B cell (primary cell): Measurements from ENCODE around the gene S100PBP. TPM values are rescaled to one million over a fixed set of nuclear protein-coding genes. Genes with fewer than 3 reads are reported as not detected.

Source experiments
- ATAC-seq: fragments of 200-7000 bp; cut with Tn5 transposase; one replicate; pipeline ENCODE4 v1.10.0; 2021; ENCODE audit warnings: low read depth, mild to moderate bottlenecking, moderate number of reproducible peaks, moderate library complexity
- CTCF ChIA-PET: fragments of 350-600 bp; sonication (Branson Sonifier 250); formaldehyde crosslinking; loops from one replicate; lab custom pipeline; 2021; ENCODE audit warnings: antibody characterized with exemption, inconsistent platforms; lab: Charles Lee
- POLR2A ChIA-PET: fragments of 350-600 bp; sonication (Branson Sonifier 250); formaldehyde crosslinking; loops from one replicate; lab custom pipeline; 2021; ENCODE audit warnings: antibody characterized with exemption; lab: Charles Lee
- DNase-seq: peaks from one replicate; pipeline ENCODE4 v3.0.0; 2013
- H2AFZ ChIP-seq: 2 replicates; pipeline ENCODE4 v1.6.1; 2012; ENCODE audit warnings: mild to moderate bottlenecking, low read depth, low read length; ENCODE audit not compliant: insufficient read depth, poor library complexity, severe bottlenecking
- H3K27ac ChIP-seq, 2 donors: 1 replicate in 1 of 2; 2 replicates in 1 of 2; pipeline ENCODE4 v1.5.1; 2012 to 2013; ENCODE audit warnings: low read length in 2 of 2, mild to moderate bottlenecking in 2 of 2, moderate library complexity in 1 of 2
- H3K27me3 ChIP-seq, 4 experiments: fragments of 200-600 bp in 1 of 4; sonication (generic) in 1 of 4; replicated peaks in 1 of 4; 1 replicate in 2 of 4; 2 replicates in 2 of 4; pipeline versions ENCODE4 v1.6.1 to v1.7.0; 2013 to 2016; ENCODE audit warnings: low read length in 3 of 4, mild to moderate bottlenecking in 2 of 4, mixed read lengths in 1 of 4, moderate library complexity in 1 of 4; ENCODE audit not compliant: insufficient read depth in 4 of 4, control insufficient read depth in 3 of 4; ENCODE audit errors: control extremely low read depth in 1 of 4
- H3K36me3 ChIP-seq, 2 experiments: replicated peaks in 1 of 2; 1 replicate in 1 of 2; 2 replicates in 1 of 2; pipeline versions ENCODE4 v1.6.1 to v1.7.1; 2013; ENCODE audit warnings: low read length in 1 of 2; ENCODE audit not compliant: insufficient read depth in 2 of 2, control insufficient read depth in 1 of 2; ENCODE audit errors: control extremely low read depth in 1 of 2, extremely low read depth in 1 of 2
- H3K4me1 ChIP-seq, 2 donors: fragments of 200-600 bp in 1 of 2; sonication (generic) in 1 of 2; 1 replicate in 1 of 2; 2 replicates in 1 of 2; pipeline versions ENCODE4 v1.5.1 to v1.6.1; 2013 to 2017; ENCODE audit warnings: low read length in 2 of 2; ENCODE audit not compliant: control insufficient read depth in 2 of 2, insufficient read depth in 2 of 2
- H3K4me2 ChIP-seq: replicated peaks from 2 replicates; pipeline ENCODE3; 2012; ENCODE audit warnings: mild to moderate bottlenecking, low read depth, low read length; ENCODE audit not compliant: poor library complexity, severe bottlenecking
- H3K4me3 ChIP-seq, 5 experiments: fragments of 200-600 bp in 1 of 5; sonication (generic) in 1 of 5; 1 replicate in 3 of 5; 2 replicates in 2 of 5; pipeline versions ENCODE4 v1.5.1 to v1.7.0; 2011 to 2016; ENCODE audit warnings: low read length in 4 of 5, mild to moderate bottlenecking in 4 of 5, low read depth in 2 of 5, control low read depth in 1 of 5, moderate library complexity in 1 of 5; ENCODE audit not compliant: insufficient read depth in 1 of 5; ENCODE audit errors: control extremely low read depth in 1 of 5, extremely low read depth in 1 of 5
- H3K79me2 ChIP-seq: fragments of 200-600 bp; sonication (generic); one replicate; pipeline ENCODE4 v1.6.0; 2016; ENCODE audit warnings: low read length; ENCODE audit not compliant: control insufficient read depth, insufficient read depth
- H3K9ac ChIP-seq: fragments of 200-600 bp; sonication (generic); 2 replicates; pipeline ENCODE4 v1.6.1; 2017; ENCODE audit warnings: mild to moderate bottlenecking, low read length, moderate library complexity
- H3K9me3 ChIP-seq, 3 donors: one replicate each; pipeline versions ENCODE4 v1.6.1 to v1.7.1; 2013; ENCODE audit warnings: low read length in 2 of 3; ENCODE audit not compliant: control insufficient read depth in 2 of 3, insufficient read depth in 1 of 3; ENCODE audit errors: control extremely low read depth in 1 of 3
- H4K20me1 ChIP-seq: 2 replicates; pipeline ENCODE4 v1.6.0; 2012; ENCODE audit warnings: mild to moderate bottlenecking, low read length; ENCODE audit not compliant: insufficient read depth, control insufficient read depth, poor library complexity, severe bottlenecking
- H3K27ac Mint-ChIP-seq: one replicate; pipeline ENCODE4 v1.8.0; 2021; ENCODE audit warnings: mixed read lengths
- H3K27me3 Mint-ChIP-seq: one replicate; pipeline ENCODE4 v1.8.0; 2021; ENCODE audit warnings: mixed read lengths
- H3K4me1 Mint-ChIP-seq: one replicate; pipeline ENCODE4 v1.8.0; 2021; ENCODE audit warnings: mixed read lengths
- H3K4me3 Mint-ChIP-seq: one replicate; pipeline ENCODE4 v1.8.0; 2021; ENCODE audit warnings: mixed read lengths
- H3K9me3 Mint-ChIP-seq: one replicate; pipeline ENCODE4 v1.8.0; 2022; ENCODE audit warnings: mixed read lengths; ENCODE audit not compliant: insufficient read depth
- EZH2 ChIP-seq: IDR thresholded peaks from 2 replicates; pipeline ENCODE4 v1.6.1; 2012; ENCODE audit warnings: borderline replicate concordance, low read depth, mild to moderate bottlenecking, moderate library complexity, low read length; ENCODE audit not compliant: insufficient read depth, poor library complexity, severe bottlenecking
- WGBS: methylation state at CpG from one replicate; pipeline ENCODE4 v1.1.5; 2013; ENCODE audit warnings: missing lambda C conversion rate; ENCODE audit not compliant: insufficient coverage; 5-methylcytosine and 5-hydroxymethylcytosine counted together
- intact Hi-C: fragments of 100-400 bp; cut with micrococcal nuclease; formaldehyde crosslinking; loops from one replicate; pipeline ENCODE4 v1.10.0; 2022
- polyA plus RNA-seq: library from polyadenylated mRNA; depleted of rRNA; stranded (reverse); fragments of >200 nt; gene quantifications from 2 replicates; pipeline ENCODE4 v1.2.3, GENCODE V29; 2012
- total RNA-seq, 2 donors: library from RNA; stranded (reverse); fragments of 120-200 nt in 1 of 2; gene quantifications; 1 replicate in 1 of 2; 2 replicates in 1 of 2; pipeline versions ENCODE4 v1.2.3 to v1.2.4, GENCODE V29; 2013 to 2022
- TF ChIP-seq, protein P1 (sequence below): fragments of 200-600 bp; IDR thresholded peaks from one replicate; pipeline ENCODE4 v1.8.0; 2022; ENCODE audit warnings: antibody characterized with exemption, mild to moderate bottlenecking

S100PBP gene
- total and polyA plus RNA-seq, 2 donors (not counting 1 experiment from before 2014, with no cell fraction given): 32.5 to 94.1 TPM

GRCh38 chr1:32900956-32901822, 83.7 kb downstream of the S100PBP start, which contains the start of gene TMEM54:
Gene TMEM54 (minus strand): TSS chr1:32901389. CDS start chr1:32901238, 151 bp downstream.
- H4K20me1 ChIP-seq: no peaks in the 10 kb centered on the region
- TF ChIP-seq, protein P1, sequence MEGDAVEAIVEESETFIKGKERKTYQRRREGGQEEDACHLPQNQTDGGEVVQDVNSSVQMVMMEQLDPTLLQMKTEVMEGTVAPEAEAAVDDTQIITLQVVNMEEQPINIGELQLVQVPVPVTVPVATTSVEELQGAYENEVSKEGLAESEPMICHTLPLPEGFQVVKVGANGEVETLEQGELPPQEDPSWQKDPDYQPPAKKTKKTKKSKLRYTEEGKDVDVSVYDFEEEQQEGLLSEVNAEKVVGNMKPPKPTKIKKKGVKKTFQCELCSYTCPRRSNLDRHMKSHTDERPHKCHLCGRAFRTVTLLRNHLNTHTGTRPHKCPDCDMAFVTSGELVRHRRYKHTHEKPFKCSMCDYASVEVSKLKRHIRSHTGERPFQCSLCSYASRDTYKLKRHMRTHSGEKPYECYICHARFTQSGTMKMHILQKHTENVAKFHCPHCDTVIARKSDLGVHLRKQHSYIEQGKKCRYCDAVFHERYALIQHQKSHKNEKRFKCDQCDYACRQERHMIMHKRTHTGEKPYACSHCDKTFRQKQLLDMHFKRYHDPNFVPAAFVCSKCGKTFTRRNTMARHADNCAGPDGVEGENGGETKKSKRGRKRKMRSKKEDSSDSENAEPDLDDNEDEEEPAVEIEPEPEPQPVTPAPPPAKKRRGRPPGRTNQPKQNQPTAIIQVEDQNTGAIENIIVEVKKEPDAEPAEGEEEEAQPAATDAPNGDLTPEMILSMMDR: no peak
- TF ChIP-seq EZH2: peak; percentile 61
- peaks cover 0 to 15% (median 0%) of the 10 kb centered on the region in 3 donors for H3K9me3 ChIP-seq
- 2% methylated on average over 88 of the region's 92 CpGs for WGBS
- peak; percentile 48 for DNase-seq
- no peak within 1 kb of the TSS for H3K27ac Mint-ChIP-seq
- ATAC-seq: peak; percentile 44
- H3K4me3 ChIP-seq: peak within 1 kb of the TSS in 4 of 5 experiments; percentile 24 to 54 (median 40)
- peak within 1 kb of the TSS; percentile 36 for H2AFZ ChIP-seq
- CTCF ChIA-PET: interaction anchor here (0.9 kb wide), 1 partner anchor 9 kb away, joined by 3 read pairs; no protein-coding TSS in a partner anchor
- no peak within 1 kb of the TSS for H3K27ac ChIP-seq
- H3K4me1 ChIP-seq: peaks cover 9 to 10% of the 10 kb centered on the region in 2 donors
- H3K4me3 Mint-ChIP-seq: peak within 1 kb of the TSS; percentile 76
- H3K9me3 Mint-ChIP-seq: no peaks in the 10 kb centered on the region
- H3K4me1 Mint-ChIP-seq: peaks cover 11% of the 10 kb centered on the region
- H3K36me3 ChIP-seq: no peaks in the 10 kb centered on the region
- H3K27me3 ChIP-seq: peaks cover 0 to 37% (median 15%) of the 10 kb centered on the region in 4 experiments
- intact Hi-C loops: no loop called here
- H3K79me2 ChIP-seq: no peaks in the 10 kb centered on the region
- H3K9ac ChIP-seq: peak within 1 kb of the TSS; percentile 52
- POLR2A ChIA-PET: no interaction called here
- peaks cover 39% of the 10 kb centered on the region for H3K27me3 Mint-ChIP-seq
- peak within 1 kb of the TSS; percentile 85 for H3K4me2 ChIP-seq
